NCI-H1092 (cell line): ENCODE results near the gene RTEL1.

Experiments
- DNase-seq: peaks from one replicate; lab custom pipeline; 2025; lab: John Stamatoyannopoulos, UW

The RTEL1 gene

DNA sequence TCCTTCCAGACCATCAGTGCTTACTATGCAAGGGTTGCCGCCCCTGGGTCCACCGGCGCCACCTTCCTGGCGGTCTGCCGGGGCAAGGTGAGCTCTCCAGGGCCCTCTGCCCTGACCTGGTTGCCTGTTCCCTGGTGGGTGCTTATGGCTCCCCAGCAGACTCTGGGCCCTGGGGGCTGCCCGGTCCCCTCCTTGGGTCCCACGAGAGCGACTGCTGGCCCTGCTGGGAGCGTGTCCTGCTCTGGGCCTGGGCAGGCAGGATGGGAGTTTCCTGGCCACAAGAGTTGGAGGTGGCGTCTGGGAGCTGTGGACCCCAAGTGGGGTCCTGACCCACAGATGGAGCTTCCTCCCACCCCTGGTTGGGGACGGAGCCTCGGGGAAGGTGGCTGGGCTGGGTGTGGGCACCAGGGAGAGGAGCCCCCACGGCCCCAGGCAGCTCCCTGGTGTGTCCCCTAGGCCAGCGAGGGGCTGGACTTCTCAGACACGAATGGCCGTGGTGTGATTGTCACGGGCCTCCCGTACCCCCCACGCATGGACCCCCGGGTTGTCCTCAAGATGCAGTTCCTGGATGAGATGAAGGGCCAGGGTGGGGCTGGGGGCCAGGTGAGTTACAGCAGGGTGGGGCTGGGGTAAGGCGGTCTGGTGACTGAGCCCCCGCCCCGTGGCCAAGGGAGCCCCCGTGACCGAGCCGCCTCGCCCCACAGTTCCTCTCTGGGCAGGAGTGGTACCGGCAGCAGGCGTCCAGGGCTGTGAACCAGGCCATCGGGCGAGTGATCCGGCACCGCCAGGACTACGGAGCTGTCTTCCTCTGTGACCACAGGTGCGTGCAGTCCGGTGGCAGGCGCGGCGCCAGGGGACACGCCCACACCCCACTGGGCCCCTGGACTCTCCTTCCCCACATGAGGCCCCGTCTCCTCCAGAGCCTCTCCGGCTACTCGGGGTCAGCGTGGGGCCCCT is 31.2 kb downstream of the RTEL1 start:
- DNase-seq, result no peak

DNA sequence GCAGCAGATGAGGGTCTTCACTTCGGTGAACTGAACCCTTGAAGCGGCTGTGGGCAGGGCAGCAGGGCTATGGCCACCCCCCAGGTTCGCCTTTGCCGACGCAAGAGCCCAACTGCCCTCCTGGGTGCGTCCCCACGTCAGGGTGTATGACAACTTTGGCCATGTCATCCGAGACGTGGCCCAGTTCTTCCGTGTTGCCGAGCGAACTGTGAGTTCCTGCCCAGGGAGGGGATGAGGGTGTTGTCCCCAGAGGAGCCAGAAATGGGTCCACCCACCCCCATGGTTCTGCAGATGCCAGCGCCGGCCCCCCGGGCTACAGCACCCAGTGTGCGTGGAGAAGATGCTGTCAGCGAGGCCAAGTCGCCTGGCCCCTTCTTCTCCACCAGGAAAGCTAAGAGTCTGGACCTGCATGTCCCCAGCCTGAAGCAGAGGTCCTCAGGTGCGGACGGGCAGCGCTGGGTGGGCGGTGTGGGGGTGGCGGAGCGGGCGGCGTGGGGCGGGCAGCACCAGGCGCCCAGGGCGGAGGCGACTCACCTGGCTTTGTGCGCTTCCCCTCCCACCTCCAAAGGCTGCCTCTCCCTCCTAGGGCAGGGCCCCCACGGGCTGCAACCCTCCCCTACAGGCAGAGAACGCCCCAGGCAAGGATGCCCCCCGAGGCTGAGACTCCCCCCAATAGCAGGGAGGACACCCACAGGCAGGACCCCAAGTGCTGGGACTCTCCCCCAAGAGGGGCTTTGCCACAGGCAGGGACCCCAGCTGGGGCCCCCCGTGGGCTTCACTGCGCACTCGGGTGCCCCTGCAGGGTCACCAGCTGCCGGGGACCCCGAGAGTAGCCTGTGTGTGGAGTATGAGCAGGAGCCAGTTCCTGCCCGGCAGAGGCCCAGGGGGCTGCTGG is 32.1 kb downstream of the RTEL1 start:
- no peak for DNase-seq

DNA sequence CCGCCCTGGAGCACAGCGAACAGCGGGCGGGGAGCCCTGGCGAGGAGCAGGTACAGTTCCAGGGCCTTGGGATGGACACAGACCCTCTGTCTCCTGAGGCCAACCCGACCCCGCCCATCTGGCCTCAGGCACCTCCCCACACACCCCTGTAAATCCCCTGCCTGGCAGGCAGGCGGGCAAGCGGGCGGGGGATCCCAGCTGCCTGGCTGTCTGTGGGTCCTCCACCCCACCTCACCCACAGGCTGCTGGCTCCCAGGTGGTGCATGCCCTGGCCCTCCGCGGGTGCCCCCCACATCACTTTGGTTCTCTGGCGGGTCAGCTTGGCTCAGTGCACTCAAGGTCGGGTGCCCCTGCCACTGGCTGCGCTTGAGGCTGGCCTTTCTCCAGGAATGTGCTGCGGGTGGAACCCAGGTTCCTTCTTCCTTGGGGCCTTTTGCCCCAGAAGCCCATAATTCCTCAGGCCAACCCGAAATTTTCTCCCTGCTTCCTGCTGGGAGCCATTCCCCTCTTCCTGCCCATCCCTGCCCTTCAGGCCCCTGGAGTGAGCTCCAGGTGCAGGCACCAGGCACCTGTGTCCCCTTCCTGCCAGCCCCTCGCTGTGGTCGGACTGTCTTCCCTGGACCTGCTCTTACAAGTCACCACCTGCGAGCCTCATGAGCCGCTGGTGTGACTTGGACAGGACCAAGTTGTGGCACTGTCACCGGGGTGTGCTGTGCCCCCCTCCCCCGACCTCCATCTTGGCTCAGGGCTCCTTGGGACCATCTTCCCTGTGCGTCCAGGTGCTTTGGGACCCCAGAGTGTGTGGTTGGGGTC is 33.0 kb downstream of the RTEL1 start:
- DNase-seq, result no peak

DNA sequence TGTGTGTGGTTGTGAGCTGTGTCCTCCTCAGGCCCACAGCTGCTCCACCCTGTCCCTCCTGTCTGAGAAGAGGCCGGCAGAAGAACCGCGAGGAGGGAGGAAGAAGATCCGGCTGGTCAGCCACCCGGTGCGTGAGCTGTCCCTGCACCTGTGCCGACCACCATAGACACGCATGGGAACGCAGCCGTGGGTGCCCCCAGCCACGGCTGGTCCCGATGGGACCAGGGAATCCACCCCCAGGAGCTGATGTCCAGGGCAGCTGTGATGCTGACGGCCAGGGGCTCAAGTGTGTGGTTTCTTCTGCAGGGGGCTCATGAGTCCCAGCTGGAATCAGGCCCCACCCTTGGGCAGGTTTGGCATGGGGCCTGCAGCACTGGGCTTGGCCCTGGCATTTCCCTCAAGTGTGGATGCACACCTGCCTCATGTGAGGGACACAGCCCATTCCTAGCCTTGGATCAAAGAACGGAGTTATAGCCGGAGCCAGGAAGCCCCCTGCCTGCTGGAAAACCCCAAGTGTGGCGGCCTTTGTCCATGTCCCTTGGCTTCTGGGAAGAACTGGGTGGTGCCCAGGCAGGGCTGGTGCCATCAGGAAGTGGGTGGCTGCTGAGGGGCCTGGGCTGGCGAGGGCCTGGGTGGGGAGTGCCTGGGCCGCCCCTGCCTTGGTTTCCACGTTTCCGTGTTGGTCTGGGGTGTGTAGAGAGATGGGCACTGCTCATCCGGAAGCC is 33.8 kb downstream of the RTEL1 start:
- DNase-seq, result no peak

DNA sequence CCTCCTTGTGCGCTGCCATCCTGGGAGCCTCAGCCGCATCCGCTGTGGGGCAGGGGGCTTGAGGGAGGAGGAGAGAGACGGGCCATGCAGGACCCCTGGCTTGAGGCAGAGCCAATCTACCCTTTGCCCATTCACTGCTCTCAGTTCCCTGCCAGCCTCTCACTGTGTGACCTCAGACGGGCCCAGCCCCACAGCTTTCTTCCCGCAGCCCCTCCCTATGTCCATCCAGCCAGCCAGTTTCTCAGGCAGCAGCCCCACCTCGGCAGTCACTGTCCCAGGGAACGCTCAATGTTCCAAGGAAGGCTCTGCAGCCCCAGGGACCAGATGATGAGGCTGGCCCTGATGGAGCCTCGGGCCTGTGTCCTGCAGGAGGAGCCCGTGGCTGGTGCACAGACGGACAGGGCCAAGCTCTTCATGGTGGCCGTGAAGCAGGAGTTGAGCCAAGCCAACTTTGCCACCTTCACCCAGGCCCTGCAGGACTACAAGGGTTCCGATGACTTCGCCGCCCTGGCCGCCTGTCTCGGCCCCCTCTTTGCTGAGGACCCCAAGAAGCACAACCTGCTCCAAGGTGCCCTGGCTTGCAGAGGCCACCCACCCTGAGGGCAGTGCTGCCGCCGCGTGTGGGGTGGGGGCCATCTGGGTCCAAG is 34.4 kb downstream of the RTEL1 start:
- no peak for DNase-seq

DNA sequence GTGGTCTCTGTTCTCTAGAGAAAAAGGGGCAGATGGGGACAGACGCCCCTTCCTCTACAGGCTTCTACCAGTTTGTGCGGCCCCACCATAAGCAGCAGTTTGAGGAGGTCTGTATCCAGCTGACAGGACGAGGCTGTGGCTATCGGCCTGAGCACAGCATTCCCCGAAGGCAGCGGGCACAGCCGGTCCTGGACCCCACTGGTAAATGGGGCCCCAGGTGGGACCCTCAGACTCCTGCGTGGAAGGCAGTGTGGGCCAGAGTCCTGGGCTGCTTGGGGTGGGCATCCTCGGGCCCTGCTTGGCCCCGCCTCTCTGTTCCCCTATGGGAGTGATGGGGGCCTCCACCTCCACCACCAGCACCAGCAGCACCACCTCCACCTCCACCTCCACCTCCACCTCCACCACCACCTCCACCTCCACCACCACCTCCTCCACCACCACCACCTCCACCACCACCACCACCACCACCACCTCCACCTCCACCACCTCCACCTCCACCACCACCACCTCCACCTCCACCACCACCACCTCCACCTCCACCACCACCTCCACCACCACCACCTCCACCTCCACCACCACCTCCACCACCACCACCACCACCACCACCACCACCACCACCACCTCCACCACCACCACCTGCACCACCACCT is 35.1 kb downstream of the RTEL1 start:
- no peak for DNase-seq

DNA sequence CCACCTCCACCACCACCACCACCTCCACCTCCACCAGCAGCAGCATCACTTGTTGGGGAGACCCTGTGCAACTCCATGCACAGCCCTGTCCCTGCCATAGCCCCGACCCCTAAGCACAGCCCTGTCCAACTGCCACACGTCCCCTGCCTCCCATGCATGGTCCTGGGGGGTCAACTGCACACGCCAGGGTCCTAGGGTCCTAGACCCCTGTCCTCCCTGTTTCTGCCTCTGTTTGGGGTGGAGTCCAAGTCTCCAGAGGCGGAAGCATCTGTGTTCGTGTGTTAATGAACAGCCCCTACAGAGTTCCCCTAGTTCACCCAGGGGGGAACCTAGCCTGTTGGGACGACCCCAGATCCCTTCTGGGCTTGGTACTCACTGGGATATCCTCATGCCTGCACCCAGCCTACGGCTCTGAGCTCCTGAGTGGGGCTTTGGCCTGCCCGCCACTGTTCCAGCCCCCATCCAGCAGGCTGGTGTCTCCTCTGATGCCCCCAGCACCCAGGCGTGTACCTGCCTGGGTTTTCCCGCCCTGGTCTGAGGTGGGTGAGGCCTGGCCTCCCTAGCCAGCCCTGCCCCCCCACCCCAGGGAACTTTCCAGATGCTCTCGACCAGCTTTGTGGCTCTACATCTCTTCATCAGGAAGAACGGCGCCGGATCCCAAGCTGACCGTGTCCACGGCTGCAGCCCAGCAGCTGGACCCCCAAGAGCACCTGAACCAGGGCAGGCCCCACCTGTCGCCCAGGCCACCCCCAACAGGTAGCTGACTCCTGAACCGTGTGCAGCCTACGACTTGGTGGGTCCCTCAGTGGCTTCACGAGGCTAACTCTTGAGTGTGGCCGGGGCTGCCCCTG is 35.8 kb downstream of the RTEL1 start:
- no peak for DNase-seq

DNA sequence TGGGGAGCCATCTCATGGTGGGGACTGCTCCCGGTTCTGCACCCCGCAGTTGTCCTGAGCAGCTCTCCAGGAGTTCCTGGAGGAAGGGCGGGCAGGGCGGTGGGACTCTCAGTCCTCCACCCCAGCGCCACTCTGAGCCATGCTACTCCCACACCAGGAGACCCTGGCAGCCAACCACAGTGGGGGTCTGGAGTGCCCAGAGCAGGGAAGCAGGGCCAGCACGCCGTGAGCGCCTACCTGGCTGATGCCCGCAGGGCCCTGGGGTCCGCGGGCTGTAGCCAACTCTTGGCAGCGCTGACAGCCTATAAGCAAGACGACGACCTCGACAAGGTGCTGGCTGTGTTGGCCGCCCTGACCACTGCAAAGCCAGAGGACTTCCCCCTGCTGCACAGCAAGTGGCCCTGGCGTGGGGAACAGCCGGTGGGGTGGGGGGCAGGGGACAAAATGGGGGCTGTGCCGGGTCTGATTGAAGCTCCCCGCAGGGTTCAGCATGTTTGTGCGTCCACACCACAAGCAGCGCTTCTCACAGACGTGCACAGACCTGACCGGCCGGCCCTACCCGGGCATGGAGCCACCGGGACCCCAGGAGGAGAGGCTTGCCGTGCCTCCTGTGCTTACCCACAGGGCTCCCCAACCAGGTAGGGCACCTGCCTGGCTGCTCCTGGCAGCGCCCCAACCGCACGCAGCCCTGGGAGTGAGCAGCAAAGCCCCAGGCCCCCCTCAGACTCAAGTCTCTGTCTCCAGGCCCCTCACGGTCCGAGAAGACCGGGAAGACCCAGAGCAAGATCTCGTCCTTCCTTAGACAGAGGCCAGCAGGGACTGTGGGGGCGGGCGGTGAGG is 36.7 kb downstream of the RTEL1 start:
- no peak for DNase-seq

DNA sequence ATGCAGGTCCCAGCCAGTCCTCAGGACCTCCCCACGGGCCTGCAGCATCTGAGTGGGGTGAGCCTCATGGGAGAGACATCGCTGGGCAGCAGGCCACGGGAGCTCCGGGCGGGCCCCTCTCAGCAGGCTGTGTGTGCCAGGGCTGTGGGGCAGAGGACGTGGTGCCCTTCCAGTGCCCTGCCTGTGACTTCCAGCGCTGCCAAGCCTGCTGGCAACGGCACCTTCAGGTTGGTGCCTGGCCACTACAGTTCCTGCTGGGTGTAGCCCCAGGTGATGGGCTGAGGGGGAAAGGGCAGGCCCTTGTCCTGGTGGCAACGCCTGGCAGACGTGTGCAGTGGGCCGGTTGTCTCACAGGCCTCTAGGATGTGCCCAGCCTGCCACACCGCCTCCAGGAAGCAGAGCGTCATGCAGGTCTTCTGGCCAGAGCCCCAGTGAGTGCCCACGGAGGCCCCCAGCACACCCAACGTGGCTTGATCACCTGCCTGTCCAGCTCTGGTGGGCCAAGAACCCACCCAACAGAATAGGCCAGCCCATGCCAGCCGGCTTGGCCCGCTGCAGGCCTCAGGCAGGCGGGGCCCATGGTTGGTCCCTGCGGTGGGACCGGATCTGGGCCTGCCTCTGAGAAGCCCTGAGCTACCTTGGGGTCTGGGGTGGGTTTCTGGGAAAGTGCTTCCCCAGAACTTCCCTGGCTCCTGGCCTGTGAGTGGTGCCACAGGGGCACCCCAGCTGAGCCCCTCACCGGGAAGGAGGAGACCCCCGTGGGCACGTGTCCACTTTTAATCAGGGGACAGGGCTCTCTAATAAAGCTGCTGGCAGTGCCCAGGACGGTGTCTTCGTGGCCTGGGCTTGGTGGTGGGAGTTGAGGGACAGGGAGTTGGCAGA is 37.6 kb downstream of the RTEL1 start:
- DNase-seq, result no peak

DNA sequence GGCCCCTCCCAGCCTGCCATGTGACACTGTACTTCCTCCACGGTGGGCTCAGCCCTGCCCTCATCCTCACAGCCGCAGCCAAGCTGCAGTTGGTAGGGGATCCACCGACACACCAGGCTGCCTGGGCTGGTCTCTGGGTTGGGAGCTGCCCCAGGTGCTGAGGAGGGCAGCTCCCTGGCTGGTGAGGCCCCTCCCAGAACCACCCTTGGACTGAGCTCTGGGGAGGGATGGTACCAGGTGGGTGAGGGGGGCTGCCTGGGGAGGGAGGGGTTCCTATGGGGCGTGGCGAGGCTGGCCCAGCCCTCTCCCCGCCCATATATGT is 38.2 kb downstream of the RTEL1 start:
- DNase-seq, result no peak

DNA sequence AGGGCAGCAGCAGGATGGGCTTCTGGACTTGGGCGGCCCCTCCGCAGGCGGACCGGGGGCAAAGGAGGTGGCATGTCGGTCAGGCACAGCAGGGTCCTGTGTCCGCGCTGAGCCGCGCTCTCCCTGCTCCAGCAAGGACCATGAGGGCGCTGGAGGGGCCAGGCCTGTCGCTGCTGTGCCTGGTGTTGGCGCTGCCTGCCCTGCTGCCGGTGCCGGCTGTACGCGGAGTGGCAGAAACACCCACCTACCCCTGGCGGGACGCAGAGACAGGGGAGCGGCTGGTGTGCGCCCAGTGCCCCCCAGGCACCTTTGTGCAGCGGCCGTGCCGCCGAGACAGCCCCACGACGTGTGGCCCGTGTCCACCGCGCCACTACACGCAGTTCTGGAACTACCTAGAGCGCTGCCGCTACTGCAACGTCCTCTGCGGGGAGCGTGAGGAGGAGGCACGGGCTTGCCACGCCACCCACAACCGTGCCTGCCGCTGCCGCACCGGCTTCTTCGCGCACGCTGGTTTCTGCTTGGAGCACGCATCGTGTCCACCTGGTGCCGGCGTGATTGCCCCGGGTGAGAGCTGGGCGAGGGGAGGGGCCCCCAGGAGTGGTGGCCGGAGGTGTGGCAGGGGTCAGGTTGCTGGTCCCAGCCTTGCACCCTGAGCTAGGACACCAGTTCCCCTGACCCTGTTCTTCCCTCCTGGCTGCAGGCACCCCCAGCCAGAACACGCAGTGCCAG is 38.7 kb downstream of the RTEL1 start, which contains the start of gene TNFRSF6B:
Gene TNFRSF6B (plus strand): TSS at position 25 of the 729 bp plus-strand sequence. CDS start 116 bp downstream, at position 141.
- no peak for DNase-seq

DNA sequence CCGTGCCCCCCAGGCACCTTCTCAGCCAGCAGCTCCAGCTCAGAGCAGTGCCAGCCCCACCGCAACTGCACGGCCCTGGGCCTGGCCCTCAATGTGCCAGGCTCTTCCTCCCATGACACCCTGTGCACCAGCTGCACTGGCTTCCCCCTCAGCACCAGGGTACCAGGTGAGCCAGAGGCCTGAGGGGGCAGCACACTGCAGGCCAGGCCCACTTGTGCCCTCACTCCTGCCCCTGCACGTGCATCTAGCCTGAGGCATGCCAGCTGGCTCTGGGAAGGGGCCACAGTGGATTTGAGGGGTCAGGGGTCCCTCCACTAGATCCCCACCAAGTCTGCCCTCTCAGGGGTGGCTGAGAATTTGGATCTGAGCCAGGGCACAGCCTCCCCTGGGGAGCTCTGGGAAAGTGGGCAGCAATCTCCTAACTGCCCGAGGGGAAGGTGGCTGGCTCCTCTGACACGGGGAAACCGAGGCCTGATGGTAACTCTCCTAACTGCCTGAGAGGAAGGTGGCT is 39.3 kb downstream of the RTEL1 start:
- DNase-seq, result no peak

DNA sequence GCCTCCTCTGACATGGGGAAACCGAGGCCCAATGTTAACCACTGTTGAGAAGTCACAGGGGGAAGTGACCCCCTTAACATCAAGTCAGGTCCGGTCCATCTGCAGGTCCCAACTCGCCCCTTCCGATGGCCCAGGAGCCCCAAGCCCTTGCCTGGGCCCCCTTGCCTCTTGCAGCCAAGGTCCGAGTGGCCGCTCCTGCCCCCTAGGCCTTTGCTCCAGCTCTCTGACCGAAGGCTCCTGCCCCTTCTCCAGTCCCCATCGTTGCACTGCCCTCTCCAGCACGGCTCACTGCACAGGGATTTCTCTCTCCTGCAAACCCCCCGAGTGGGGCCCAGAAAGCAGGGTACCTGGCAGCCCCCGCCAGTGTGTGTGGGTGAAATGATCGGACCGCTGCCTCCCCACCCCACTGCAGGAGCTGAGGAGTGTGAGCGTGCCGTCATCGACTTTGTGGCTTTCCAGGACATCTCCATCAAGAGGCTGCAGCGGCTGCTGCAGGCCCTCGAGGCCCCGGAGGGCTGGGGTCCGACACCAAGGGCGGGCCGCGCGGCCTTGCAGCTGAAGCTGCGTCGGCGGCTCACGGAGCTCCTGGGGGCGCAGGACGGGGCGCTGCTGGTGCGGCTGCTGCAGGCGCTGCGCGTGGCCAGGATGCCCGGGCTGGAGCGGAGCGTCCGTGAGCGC is 39.9 kb downstream of the RTEL1 start:
- DNase-seq, result no peak

DNA sequence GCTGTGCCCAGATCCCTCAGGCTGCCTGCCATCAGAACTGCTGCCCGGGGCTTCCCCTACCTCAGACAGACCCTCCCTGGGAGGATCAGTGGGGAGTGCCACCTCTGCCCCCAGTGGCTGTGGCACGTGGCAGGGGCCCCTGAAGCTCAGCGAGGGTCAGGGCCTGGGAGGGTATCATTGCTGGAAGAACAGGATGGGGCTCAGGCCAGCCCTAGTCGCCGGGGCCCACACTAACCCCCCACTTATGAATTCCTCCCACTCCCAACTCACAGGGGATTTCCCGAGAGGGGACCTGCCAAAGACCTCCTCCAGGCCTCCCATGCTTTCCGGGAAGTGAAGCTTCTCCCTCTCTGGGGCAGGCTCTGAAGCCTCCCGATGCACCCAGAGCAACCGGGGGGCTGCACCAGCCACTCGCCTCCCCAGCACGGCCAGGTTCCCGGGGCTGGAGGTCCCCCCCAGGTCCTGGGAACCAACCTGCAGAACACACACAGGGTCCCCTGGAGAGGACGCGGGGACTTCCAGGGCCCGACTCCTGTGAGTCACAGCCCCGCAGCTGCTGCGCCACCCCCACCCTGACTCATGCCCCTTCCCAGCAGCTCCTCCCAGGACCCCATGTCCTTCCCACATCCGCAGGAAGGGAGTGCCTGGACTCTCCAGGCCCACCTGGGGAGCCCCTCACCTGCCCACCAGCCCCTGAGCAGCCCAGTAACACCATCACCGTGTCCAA is 40.8 kb downstream of the RTEL1 start:
- DNase-seq, result no peak
